Measurements from ENCODE around the gene BIRC2. TPM values are rescaled to one million over a fixed set of nuclear protein-coding genes. Genes with fewer than 3 reads are reported as not detected.

BIRC2 gene
- total and polyA plus RNA-seq, 2 donors (not counting 1 experiment from before 2014, with no cell fraction given): 45.4 to 59.6 TPM

GRCh38 chr11:102346456-102346747 is 612 bp upstream of the BIRC2 start:
- H3K79me2 ChIP-seq (ENCODE audit: control insufficient read depth, insufficient read depth, low read length): peaks cover 40% of the 10 kb centered on the region
- peak overlapping the region; percentile 92 for H2AFZ ChIP-seq (ENCODE audit: low read length)
- TF ChIP-seq, protein P1, sequence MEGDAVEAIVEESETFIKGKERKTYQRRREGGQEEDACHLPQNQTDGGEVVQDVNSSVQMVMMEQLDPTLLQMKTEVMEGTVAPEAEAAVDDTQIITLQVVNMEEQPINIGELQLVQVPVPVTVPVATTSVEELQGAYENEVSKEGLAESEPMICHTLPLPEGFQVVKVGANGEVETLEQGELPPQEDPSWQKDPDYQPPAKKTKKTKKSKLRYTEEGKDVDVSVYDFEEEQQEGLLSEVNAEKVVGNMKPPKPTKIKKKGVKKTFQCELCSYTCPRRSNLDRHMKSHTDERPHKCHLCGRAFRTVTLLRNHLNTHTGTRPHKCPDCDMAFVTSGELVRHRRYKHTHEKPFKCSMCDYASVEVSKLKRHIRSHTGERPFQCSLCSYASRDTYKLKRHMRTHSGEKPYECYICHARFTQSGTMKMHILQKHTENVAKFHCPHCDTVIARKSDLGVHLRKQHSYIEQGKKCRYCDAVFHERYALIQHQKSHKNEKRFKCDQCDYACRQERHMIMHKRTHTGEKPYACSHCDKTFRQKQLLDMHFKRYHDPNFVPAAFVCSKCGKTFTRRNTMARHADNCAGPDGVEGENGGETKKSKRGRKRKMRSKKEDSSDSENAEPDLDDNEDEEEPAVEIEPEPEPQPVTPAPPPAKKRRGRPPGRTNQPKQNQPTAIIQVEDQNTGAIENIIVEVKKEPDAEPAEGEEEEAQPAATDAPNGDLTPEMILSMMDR (conservative IDR thresholded peaks at IDR 0.05 in 1 of 2, IDR thresholded peaks at IDR 0.05 in 1 of 2; ENCODE audit: low read depth in 1 of 2, low read length in 2 of 2): no peak
- no peak for TF ChIP-seq EZH2 (IDR thresholded peaks at IDR 0.05; ENCODE audit: low read length, missing control alignments)
- peak overlapping the region; percentile 78 to 97 (median 88) for H3K4me3 ChIP-seq (replicated peaks in 1 of 4; ENCODE audit: control extremely low read depth in 1 of 4, insufficient read depth in 1 of 4, low read depth in 3 of 4, low read length in 4 of 4)
- no peaks in the 10 kb centered on the region for H4K20me1 ChIP-seq (ENCODE audit: control insufficient read depth, extremely low read depth, insufficient read depth, low read length)
- H3K9ac ChIP-seq (ENCODE audit: insufficient read depth, low read length): peak overlapping the region; percentile 95
- H3K4me2 ChIP-seq (ENCODE audit: extremely low read depth, insufficient read depth, low read length): peak overlapping the region; percentile 96
- H3K27me3 ChIP-seq (ENCODE audit: control insufficient read depth, insufficient read depth, low read length): no peaks in the 10 kb centered on the region
- no peaks in the 10 kb centered on the region for H3K36me3 ChIP-seq (ENCODE audit: control insufficient read depth, insufficient read depth, low read length)
- no peaks in the 10 kb centered on the region for H3K9me3 ChIP-seq (ENCODE audit: control insufficient read depth, insufficient read depth, low read depth, low read length)
- DNase-seq (ENCODE audit: low read depth in 2 of 2): no peak
- peaks cover 10% of the 10 kb centered on the region for H3K4me1 ChIP-seq (ENCODE audit: control insufficient read depth, extremely low read depth, insufficient read depth, low read length)
- H3K27ac ChIP-seq (ENCODE audit: insufficient read depth, low read length): peak overlapping the region; percentile 99

- H3K4me2 ChIP-seq (ENCODE audit: extremely low read depth, insufficient read depth, low read length): peak overlapping the region; percentile 20
- peaks cover 10% of the 10 kb centered on the region for H3K4me1 ChIP-seq (ENCODE audit: control insufficient read depth, extremely low read depth, insufficient read depth, low read length)
- H3K36me3 ChIP-seq (ENCODE audit: control insufficient read depth, insufficient read depth, low read length): no peaks in the 10 kb centered on the region
- H3K27ac ChIP-seq (ENCODE audit: insufficient read depth, low read length): peak overlapping the region; percentile 99
- H3K27me3 ChIP-seq (ENCODE audit: control insufficient read depth, insufficient read depth, low read length): no peaks in the 10 kb centered on the region
- TF ChIP-seq, protein P1 (conservative IDR thresholded peaks at IDR 0.05 in 1 of 2, IDR thresholded peaks at IDR 0.05 in 1 of 2; ENCODE audit: low read depth in 1 of 2, low read length in 2 of 2): no peak
- no peak for TF ChIP-seq EZH2 (IDR thresholded peaks at IDR 0.05; ENCODE audit: low read length, missing control alignments)
- peak overlapping the region; percentile 78 to 98 (median 92) for H3K4me3 ChIP-seq (replicated peaks in 1 of 4; ENCODE audit: control extremely low read depth in 1 of 4, insufficient read depth in 1 of 4, low read depth in 3 of 4, low read length in 4 of 4)
- peaks cover 48% of the 10 kb centered on the region for H3K79me2 ChIP-seq (ENCODE audit: control insufficient read depth, insufficient read depth, low read length)
- H4K20me1 ChIP-seq (ENCODE audit: control insufficient read depth, extremely low read depth, insufficient read depth, low read length): no peaks in the 10 kb centered on the region
- H3K9me3 ChIP-seq (ENCODE audit: control insufficient read depth, insufficient read depth, low read depth, low read length): no peaks in the 10 kb centered on the region
- peak overlapping the region; percentile 18 for H2AFZ ChIP-seq (ENCODE audit: low read length)
- H3K9ac ChIP-seq (ENCODE audit: insufficient read depth, low read length): peak overlapping the region; percentile 95
- DNase-seq (ENCODE audit: low read depth in 2 of 2): peak; percentile 39 to 55
These were observed 702 bp downstream of the BIRC2 start for GRCh38 chr11:102347462-102348370.

DNA sequence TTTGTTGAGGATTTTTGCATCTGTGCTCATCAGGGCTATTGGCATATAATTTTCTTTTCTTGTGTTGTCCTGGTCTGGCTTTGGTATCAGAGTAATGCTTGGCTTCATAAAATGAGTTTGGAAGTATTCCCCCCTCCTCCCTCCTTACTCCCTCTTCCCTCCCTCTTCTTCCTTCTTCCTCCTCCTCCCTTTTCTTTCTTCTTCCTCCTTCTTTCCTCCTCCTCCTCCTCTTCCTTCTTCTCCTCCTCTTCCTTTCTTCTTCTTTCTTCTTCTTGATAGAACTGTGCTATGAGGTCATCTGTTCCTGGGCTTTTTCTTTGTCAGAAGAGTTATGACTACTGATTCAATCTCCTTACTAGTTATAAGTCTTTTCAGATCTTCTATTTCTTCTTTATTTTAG is 10.1 kb downstream of the BIRC2 start:
- H3K4me2 ChIP-seq (ENCODE audit: extremely low read depth, insufficient read depth, low read length): no peak overlapping the region
- H3K27ac ChIP-seq (ENCODE audit: insufficient read depth, low read length): no peak overlapping the region
- DNase-seq (ENCODE audit: low read depth in 2 of 2): no peak
- H3K4me1 ChIP-seq (ENCODE audit: control insufficient read depth, extremely low read depth, insufficient read depth, low read length): peaks cover 3% of the 10 kb centered on the region
- H3K4me3 ChIP-seq (replicated peaks in 1 of 4; ENCODE audit: control extremely low read depth in 1 of 4, insufficient read depth in 1 of 4, low read depth in 3 of 4, low read length in 4 of 4): no peak overlapping the region
- H4K20me1 ChIP-seq (ENCODE audit: control insufficient read depth, extremely low read depth, insufficient read depth, low read length): no peaks in the 10 kb centered on the region
- no peaks in the 10 kb centered on the region for H3K27me3 ChIP-seq (ENCODE audit: control insufficient read depth, insufficient read depth, low read length)
- peaks cover 83% of the 10 kb centered on the region for H3K79me2 ChIP-seq (ENCODE audit: control insufficient read depth, insufficient read depth, low read length)
- H3K9ac ChIP-seq (ENCODE audit: insufficient read depth, low read length): no peak overlapping the region
- peaks cover 8% of the 10 kb centered on the region for H3K36me3 ChIP-seq (ENCODE audit: control insufficient read depth, insufficient read depth, low read length)
- H2AFZ ChIP-seq (ENCODE audit: low read length): no peak overlapping the region
- H3K9me3 ChIP-seq (ENCODE audit: control insufficient read depth, insufficient read depth, low read depth, low read length): no peaks in the 10 kb centered on the region
- TF ChIP-seq EZH2 (IDR thresholded peaks at IDR 0.05; ENCODE audit: low read length, missing control alignments): no peak
- TF ChIP-seq, protein P1 (conservative IDR thresholded peaks at IDR 0.05 in 1 of 2, IDR thresholded peaks at IDR 0.05 in 1 of 2; ENCODE audit: low read depth in 1 of 2, low read length in 2 of 2): no peak
